ENCODE measurements around the gene EXOC6B.

DNA sequence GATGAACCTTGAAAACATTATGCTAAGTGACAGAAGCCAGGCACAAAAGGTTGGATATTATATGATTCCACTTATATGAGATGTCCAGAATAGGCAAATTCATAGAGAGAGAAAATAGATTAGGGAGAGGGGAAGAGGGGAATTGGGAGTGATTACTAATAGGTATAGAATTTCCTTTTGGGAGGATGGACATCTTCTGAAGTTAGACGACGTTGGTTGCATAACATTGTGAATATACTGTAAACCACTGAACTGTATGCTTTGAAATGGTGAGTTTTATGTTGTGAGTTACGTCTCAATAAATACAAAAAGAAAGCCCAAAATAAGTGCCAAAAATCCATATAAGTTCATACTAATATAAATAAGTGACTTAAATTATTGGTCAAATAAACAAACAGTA lies 659.6 kb downstream of the EXOC6B start:
- TF ChIP-seq, protein P1, sequence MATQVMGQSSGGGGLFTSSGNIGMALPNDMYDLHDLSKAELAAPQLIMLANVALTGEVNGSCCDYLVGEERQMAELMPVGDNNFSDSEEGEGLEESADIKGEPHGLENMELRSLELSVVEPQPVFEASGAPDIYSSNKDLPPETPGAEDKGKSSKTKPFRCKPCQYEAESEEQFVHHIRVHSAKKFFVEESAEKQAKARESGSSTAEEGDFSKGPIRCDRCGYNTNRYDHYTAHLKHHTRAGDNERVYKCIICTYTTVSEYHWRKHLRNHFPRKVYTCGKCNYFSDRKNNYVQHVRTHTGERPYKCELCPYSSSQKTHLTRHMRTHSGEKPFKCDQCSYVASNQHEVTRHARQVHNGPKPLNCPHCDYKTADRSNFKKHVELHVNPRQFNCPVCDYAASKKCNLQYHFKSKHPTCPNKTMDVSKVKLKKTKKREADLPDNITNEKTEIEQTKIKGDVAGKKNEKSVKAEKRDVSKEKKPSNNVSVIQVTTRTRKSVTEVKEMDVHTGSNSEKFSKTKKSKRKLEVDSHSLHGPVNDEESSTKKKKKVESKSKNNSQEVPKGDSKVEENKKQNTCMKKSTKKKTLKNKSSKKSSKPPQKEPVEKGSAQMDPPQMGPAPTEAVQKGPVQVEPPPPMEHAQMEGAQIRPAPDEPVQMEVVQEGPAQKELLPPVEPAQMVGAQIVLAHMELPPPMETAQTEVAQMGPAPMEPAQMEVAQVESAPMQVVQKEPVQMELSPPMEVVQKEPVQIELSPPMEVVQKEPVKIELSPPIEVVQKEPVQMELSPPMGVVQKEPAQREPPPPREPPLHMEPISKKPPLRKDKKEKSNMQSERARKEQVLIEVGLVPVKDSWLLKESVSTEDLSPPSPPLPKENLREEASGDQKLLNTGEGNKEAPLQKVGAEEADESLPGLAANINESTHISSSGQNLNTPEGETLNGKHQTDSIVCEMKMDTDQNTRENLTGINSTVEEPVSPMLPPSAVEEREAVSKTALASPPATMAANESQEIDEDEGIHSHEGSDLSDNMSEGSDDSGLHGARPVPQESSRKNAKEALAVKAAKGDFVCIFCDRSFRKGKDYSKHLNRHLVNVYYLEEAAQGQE (IDR thresholded peaks at IDR 0.05; ENCODE audit: low read depth), result no peak
- TF ChIP-seq TCF12 (IDR thresholded peaks at IDR 0.05; ENCODE audit: low read depth) (no peak), CREB1 (IDR thresholded peaks at IDR 0.05; ENCODE audit: low read depth) (no peak), YY1 (IDR thresholded peaks at IDR 0.05; ENCODE audit: low read depth) (no peak), RAD21 (IDR thresholded peaks at IDR 0.05; ENCODE audit: low read depth) (no peak), CEBPB (IDR thresholded peaks at IDR 0.05) (no peak), NFIC (IDR thresholded peaks at IDR 0.05) (no peak), EGR1 (IDR thresholded peaks at IDR 0.05) (no peak), EP300 (IDR thresholded peaks at IDR 0.05; ENCODE audit: borderline replicate concordance) (no peak), TAF1 (IDR thresholded peaks at IDR 0.05; ENCODE audit: low read depth) (no peak)
- TF ChIP-seq, protein P2, sequence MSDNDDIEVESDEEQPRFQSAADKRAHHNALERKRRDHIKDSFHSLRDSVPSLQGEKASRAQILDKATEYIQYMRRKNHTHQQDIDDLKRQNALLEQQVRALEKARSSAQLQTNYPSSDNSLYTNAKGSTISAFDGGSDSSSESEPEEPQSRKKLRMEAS (IDR thresholded peaks at IDR 0.05), result no peak
